ENCODE data around the gene ACOT8.
"Not testable (repeated sequence)": the region's sequence is repeated elsewhere in the genome, so short reads cannot be mapped to it uniquely, and the experiment has no call there.

Gene ACOT8

DNA sequence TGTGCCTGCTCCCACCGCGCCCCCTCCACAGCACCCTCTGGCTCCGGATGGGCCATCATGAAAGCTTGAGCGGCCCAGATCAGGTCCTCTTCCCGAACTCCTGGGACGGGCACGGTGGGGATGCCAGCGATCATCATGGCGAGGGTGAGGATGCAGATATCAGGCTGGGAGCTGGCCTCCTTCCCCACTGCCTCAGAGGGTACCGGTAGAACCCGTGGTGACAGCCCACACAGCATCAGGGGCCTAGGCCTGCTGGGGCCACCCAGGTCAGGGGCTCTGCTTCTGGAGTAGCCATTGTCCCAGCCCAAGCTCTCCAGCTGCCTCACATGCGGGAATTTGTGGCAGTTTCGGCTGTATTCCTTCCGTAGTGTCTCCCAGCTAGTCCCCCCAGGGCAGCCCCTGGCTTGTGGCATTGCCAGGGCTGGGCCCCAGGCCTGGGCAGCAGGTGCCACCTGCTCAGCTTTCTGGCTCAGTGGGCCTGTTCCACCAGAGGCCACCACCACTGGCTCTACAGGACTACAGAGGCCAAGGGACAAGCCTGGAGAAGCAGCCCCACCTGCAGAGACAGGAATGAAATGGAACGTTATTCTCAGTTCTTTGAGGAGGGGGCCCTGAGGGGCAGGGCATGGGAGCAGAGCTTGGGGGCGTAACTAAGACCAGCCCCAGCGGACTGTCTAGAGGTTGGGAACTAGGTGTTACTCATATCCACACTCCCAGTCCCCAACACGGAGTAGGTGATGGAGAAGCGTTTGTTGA is 29.6 kb upstream of the ACOT8 start:
- DNase-seq: no peak

DNA sequence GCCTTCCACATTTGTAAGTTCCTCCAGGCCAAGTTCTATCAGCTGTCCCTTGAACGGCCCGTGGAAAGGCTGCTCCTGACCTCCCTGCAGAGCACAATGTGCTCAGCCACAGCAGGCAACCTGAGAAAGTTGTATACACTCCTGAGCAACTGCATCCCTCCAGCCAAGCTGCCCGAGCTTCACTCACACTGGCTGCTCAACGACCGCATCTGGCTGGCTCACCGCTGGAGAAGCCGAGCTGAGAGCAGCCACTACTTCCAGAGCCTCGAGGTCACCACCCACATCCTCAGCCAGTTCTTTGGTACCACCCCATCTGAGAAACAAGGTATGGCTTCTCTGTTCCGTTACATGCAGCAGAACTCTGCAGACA is 25.9 kb upstream of the ACOT8 start:
- no peak for DNase-seq

DNA sequence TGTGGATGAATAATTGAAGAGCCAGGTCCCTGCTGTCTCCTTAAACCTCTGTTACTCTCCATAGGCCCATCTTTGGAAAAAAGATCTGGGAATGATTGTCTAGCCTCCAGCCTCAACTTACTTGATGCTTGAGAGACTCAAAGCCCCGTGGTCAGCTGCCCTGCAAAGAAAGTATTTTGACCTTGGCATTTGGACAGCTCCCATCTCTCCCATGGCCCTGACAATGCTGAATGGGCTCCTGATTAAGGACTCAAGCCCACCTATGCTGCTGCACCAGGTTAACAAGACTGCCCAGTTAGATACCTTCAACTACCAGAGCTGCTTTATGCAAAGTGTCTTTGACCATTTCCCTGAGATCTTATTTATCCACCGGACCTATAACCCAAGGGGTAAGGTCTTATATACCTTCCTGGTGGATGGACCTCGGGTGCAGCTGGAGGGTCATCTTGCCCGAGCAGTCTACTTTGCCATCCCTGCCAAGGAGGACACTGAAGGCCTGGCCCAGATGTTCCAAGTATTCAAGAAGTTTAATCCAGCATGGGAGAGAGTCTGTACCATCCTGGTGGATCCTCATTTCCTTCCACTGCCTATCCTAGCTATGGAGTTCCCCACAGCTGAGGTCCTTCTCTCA is 25.4 kb upstream of the ACOT8 start:
- DNase-seq: no peak

DNA sequence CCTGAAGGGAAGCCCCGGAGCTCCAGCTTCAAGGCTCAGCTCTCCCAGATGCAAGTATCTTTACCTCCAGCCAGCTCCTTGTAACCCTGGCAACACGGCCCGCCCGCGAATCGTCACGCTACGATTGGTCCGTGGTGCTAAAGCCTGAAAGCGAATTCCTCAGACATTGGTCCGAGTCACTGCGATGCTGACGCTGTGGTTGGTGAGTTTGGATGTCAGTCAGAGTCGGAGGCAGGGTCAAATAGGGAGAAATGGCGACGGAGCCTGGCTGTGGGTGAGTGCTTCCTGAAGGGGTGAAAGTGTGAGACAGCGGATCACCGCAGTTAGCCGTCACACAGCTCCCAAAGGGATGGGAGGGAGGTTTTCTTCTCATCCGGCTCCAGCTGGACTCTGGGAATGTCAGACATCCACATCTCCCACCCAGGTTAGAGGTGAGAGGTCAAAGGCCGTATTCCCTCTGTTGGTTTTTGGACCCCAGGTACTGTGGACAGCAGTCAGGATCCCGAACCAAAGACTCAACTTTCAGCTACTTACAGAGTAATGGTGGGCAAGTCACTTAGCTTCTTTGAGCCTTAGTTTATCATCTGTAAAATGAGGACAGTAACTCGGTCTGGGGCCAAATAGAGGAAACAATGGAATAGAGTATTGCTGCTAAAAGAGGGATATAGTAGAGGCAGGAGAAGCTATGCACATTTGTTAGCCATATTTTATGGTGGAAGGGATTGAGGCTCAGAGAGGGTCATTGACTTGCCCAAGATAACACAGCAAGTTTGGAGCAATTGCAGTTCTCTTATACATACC is 24.0 kb upstream of the ACOT8 start, which contains the start of gene ZSWIM1:
ZSWIM1 (plus strand) TSS at position 240 of the 801 bp plus-strand sequence. CDS start 1,366 bp downstream, outside the sequence.
- peak; percentile 97 for DNase-seq

- no peak for DNase-seq
Observed at GRCh38 chr20:45878076-45878761, 21.0 kb upstream of the ACOT8 start.

GRCh38 chr20:45874576-45874975 is 17.4 kb upstream of the ACOT8 start:
- DNase-seq: no peak

- not testable (repeated sequence) for DNase-seq
Observed at GRCh38 chr20:45874104-45874481, 16.9 kb upstream of the ACOT8 start.

- no peak for DNase-seq
Observed at GRCh38 chr20:45873409-45874103, 16.4 kb upstream of the ACOT8 start.

DNA sequence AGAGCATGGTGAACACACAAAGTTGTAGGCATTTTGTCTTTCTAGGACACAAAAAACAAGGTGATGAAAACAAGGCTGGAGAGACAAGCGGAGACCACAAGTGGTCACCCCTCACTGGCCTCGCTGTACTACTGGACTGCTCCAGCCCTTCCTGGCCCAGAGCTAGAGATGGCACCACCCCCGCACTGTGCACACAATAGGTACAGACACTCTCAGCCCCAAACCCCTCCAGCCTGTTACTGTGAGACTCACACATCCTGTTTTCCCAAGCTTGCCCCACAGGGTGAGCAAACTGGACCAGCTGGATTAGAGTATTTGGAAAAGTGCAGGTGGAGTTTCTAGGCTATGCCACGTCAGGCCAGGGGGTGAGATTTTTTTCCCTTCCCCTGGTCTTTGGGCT is 15.4 kb upstream of the ACOT8 start:
- DNase-seq: no peak

- no peak for DNase-seq
Observed at GRCh38 chr20:45867819-45868176, 10.6 kb upstream of the ACOT8 start.

DNA sequence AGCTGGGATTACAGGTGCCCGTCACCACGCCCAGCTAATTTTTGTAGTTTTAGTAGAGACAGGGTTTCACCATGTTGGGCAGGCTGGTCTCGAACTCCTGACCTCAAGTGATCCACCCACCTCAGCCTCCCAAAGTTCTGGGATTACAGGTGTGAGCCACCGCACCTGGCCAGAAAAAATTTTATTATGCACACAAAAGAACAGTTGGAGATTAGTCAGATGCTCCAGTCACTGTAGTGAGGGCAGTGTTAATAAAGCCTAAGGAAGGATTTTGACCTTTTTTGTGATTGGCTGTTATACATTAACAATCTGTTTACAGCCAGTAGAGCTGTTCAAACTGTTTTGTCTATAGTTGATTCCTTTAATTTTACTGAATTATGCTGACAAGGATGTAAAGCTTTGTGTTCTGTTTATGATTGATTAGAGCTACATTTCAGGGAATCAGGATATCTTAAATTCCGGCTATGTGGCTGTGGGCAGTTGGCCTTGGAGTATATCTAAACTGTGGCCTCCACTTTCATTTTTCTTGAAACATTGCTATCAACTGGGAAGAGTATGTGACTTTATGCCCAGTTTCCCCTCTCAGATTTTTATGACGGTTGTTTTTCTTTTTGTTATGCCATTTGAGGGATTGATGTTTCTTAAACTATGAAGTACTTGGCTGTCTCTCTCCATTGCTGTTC is 10.1 kb upstream of the ACOT8 start:
- DNase-seq: no peak

DNA sequence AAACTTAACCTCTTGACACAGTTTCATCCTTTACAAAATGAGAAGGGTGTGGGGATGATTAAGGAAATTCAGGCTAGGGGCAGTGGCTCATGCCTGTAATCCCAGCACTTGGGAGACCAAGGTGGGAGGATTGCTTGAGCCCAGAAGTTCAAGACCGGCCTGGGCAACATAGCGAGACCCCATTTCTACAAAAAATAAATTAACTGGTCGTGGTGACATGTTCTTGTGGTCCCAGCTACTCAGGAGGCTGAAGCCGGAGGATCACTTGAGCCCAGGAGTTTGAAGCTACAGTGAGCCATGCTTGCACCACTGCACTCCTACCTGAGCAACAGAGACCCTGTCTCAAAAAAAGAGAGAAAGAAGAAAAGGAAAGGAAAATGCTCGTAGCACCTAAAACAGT is 9.3 kb upstream of the ACOT8 start:
- no peak for DNase-seq

- DNase-seq: no peak
Observed at GRCh38 chr20:45863543-45864470, 6.6 kb upstream of the ACOT8 start.

- no peak for DNase-seq
Observed at GRCh38 chr20:45861221-45862075, 4.3 kb upstream of the ACOT8 start.

DNA sequence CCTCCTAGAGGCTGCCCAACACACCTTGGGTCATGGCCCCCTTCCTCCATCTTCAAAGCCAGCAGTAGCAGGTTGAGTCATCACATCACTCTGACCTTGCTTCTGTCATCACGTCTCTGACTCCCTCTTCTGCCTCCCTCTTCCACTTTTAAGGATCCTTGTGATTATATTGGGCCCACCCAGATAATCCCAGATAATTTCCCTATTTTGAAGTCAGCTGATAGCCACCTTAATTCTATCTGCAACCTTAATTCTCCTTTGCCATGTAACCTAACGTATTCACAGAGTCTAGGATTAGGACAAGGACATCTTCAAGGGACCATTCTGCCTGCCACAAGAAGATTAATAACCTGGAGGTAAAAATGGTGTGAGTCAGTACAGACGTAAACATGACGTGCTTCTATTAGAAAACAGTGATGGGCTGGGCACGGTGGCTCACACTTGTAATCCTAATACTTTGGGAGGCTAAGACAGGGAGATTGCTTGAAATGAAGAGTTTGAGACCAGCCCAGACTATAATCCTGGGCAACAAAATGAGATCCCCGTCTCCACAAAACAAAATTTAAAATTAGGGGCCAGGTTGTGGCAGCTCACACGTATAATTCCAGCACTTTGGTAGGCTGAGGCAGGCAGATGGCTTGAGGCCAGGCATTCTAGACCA is 3.5 kb upstream of the ACOT8 start:
- no peak for DNase-seq

- DNase-seq: no peak
Observed at GRCh38 chr20:45859916-45860315, 2.7 kb upstream of the ACOT8 start.

DNA sequence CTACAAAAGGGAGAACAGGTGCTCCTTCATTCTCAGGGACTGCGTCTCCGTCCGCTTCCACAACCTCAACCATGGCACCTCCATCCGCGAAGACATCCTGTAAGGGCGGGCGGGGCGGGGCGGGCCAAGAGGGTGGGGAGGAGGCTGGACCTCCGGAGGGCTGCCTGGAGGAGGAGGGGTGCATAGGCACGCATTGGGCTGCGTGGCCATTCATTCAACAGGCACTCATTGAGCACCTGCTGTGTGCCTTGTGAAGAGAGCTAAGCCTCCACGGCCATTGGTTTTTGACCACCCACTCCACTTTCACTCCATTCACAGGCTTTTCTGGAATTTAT is 657 bp upstream of the ACOT8 start:
- DNase-seq: no peak

DNA sequence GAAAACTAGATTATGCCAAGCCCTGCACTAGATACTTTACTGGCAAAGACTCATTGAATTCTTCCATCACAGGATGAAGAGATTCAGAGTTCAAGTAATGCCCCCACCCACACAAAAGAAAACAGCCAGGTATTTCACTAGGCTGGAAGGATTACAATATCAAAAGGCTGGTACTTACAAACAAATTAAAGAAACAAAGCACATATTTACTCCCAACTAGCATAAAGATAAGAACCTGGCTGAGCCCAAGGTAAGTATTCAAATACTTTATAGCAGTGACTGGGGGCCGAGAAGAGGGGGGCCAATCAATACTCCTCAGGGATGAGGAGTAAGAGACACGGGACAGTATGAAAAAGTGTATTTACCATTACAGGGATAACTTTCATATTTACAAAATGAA is 3.7 kb downstream of the ACOT8 start:
- no peak for DNase-seq

GRCh38 chr20:45852326-45852725 is 4.9 kb downstream of the ACOT8 start:
- no peak for DNase-seq

DNA sequence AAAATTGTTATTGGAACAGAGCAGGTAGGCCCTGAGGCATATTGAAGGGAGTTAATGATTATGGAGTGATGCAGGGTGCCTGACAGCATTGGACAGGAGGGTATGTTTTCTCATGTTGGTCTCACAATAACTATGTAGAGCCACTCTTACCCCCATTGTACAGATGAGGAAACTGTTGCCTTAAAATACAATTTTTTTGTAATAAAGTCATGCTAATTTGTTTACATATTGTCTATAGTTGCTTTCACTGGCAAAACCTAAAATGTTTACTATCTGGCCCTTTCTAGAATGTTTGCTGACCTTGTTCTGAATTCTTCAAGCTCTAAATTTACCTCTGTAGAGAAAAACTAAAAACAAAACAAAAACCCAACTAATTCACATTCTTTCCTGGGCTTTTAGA is 5.7 kb downstream of the ACOT8 start:
- no peak for DNase-seq
